HG02970 (cell line): Measurements from ENCODE around the gene USP12.
"Not testable (repeated sequence)": the region's sequence is repeated elsewhere in the genome, so short reads cannot be mapped to it uniquely, and the experiment has no call there.

ENCODE experiments used
- ATAC-seq: cut with Tn5 transposase; IDR thresholded peaks from one replicate; pipeline ENCODE4 v1.9.1; 2021; ENCODE audit warnings: mild to moderate bottlenecking, moderate library complexity, moderate number of reproducible peaks; ENCODE audit not compliant: unreplicated experiment, low FRiP score

USP12 gene

GRCh38 chr13:27125357-27126282, 46.0 kb downstream of the USP12 start:
- no peak for ATAC-seq

GRCh38 chr13:27124571-27124970, 47.0 kb downstream of the USP12 start:
- ATAC-seq: no peak

DNA sequence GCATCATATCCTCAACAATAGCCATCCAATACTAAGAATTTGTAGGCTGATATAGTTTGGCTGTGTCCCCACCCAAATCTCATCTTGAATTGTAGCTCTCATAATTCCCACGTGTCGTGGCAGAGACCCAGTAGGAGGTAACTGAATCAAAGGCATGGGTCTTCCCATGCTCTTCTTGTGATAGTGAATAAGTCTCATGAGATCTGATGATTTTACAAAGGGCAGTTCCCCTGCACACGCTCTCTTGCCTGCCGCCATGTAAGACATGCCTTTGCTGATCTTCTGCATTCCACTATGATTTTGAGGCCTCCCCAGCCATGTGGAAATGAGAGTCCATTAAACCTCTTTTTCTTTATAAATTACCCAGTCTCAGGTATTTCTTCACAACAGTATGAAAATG, 48.2 kb downstream of the USP12 start:
- not testable (repeated sequence) for ATAC-seq

- no peak for ATAC-seq
These were observed 49.6 kb downstream of the USP12 start for GRCh38 chr13:27122036-27122435.

DNA sequence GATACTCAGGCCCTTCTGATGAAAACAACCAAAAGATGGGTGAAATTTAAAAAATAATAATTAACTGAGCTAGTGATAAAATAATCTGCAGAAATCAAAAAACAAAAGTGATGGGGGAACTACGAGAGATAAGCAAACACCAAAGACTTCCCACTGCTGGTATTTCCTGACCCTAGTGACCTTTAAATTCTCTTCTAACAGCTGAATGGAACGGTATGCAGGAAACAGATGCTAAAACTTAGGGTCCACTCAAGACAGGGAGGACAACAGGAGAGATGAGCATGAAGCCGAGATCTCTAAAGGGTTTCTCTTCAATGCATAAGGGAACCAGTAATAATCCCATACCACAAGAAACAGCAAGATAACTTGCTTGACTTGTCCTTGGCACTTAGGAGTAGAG, 50.8 kb downstream of the USP12 start:
- no peak for ATAC-seq

- ATAC-seq: no peak
These were observed 51.6 kb downstream of the USP12 start for GRCh38 chr13:27120011-27120410.

- ATAC-seq: no peak
These were observed 53.1 kb downstream of the USP12 start for GRCh38 chr13:27118428-27119054.

GRCh38 chr13:27117952-27118351, 53.7 kb downstream of the USP12 start:
- no peak for ATAC-seq

- ATAC-seq: no peak
These were observed 54.5 kb downstream of the USP12 start for GRCh38 chr13:27117158-27117557.

DNA sequence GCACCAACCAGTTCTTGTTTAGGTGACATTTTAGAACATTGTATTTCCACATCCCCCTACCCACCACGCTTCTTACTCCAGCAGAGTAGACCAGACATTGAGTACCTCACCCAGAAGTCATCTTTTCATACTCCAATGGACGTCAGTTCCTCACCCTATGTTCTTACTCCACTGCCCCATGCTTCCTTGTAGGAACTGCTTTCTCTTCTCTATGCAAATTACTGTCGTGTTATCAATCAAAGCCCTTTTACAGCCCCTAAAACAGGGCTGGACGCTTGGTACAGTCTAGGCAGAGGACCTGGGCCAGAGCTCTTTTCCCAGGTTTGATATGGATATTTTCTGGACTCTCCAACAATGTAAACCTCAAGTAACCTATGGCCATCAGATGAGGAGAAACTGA, 58.2 kb downstream of the USP12 start:
- no peak for ATAC-seq

- ATAC-seq: no peak
These were observed 59.6 kb downstream of the USP12 start for GRCh38 chr13:27112006-27112405.

GRCh38 chr13:27110056-27110746, 61.4 kb downstream of the USP12 start:
- ATAC-seq: no peak

DNA sequence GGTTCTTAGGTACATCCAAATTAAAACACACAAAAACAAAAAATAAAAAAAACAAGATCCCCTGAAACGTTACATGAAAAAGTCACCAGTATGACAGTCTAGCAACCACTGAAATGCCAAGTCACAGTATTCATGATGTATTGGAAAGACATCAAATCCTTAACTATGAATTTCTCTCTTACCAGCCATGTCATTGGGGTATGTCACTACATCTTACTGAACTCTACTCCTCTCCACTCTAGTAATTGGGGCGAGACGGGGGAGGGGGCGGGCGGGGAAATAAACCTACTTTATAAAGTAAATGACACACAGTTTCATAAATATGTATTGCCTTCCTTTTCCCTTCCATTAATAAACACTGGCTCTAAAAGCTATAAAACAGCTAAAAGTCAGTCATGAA, 65.5 kb downstream of the USP12 start:
- no peak for ATAC-seq

DNA sequence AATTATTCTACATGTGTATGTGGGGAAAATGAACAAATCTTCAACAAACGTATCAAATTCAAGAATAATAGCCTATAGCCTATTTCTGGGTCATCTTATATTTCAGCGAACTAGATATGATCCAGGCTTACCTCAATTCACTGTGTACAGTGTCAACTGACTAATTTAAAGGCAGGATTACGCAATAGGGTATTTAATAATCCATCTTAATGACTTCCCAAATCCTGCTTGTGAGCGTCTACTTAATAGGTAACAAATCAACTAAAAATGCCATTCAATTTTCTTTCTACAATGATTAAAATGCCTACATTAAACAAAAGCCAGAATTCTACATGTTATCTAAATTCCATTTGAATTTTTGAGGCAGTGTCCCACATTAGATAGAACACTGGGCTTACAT, 67.0 kb downstream of the USP12 start:
- ATAC-seq: no peak

DNA sequence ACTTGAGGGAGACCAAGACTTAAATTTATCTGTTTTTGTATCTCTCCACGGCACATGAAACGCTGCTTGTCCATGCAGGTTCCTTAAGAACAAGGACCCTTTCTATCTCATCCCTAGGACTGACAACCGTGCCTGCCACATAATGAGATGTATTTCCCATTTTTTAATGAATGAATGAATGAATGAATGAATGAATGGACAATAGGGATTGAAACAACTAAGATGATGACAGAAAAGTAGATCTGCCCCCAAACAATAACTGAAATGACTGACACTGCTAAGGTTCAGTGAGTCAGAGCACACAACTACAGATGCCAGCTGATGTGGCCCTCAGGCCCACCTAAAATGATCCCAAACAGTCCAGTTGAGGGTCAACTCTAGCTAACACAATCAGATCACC, 69.8 kb downstream of the USP12 start:
- ATAC-seq: no peak

- no peak for ATAC-seq
These were observed 70.3 kb downstream of the USP12 start for GRCh38 chr13:27101289-27101688.

GRCh38 chr13:27097691-27098090, 73.9 kb downstream of the USP12 start:
- no peak for ATAC-seq

- no peak for ATAC-seq
These were observed 80.2 kb downstream of the USP12 start for GRCh38 chr13:27091451-27091850.

GRCh38 chr13:27088619-27089018, 83.0 kb downstream of the USP12 start:
- no peak for ATAC-seq

GRCh38 chr13:27086599-27087265, 84.9 kb downstream of the USP12 start:
- ATAC-seq: no peak

GRCh38 chr13:27083183-27083582, 88.4 kb downstream of the USP12 start:
- no peak for ATAC-seq
